PC-9 (cell line): Measurements from ENCODE around the gene SERP2. TPM values are rescaled to one million over a fixed set of nuclear protein-coding genes. Genes with fewer than 3 reads are reported as not detected.

ENCODE experiments used
- BruUV-seq: library from RNA; stranded (reverse); fragments of 400-500 nt; replicated peaks from 2 replicates; lab custom pipeline; 2021; lab: Mats Ljungman, UMichigan
- CTCF ChIA-PET: fragments of 300-600 bp; sonication (Branson Sonifier 250); formaldehyde crosslinking; loops from one replicate; lab custom pipeline; 2022; ENCODE audit warnings: antibody characterized with exemption; lab: Charles Lee
- POLR2A ChIA-PET: fragments of 300-600 bp; sonication (Branson Sonifier 250); formaldehyde crosslinking; loops from one replicate; lab custom pipeline; 2022; ENCODE audit warnings: antibody characterized with exemption; ENCODE audit not compliant: unreplicated experiment; lab: Charles Lee
- DNase-seq, 2 experiments: peaks; one replicate each; pipeline versions ENCODE4 v3.0.0 to v3.0.0-alpha.2; 2015 to 2022; ENCODE audit warnings: mixed read lengths in 1 of 2
- H2AFZ ChIP-seq: fragments of 200-600 bp; sonication (generic); 2 replicates; pipeline ENCODE4 v1.8.1; 2017; ENCODE audit warnings: antibody characterized with exemption
- H3F3A ChIP-seq: fragments of 200-600 bp; sonication (generic); 2 replicates; pipeline ENCODE4 v1.8.1; 2017; ENCODE audit warnings: antibody characterized with exemption, mild to moderate bottlenecking, low read depth; ENCODE audit not compliant: insufficient read depth
- H3K27ac ChIP-seq: fragments of 200-600 bp; sonication (generic); 2 replicates; pipeline ENCODE4 v1.6.1; 2016; ENCODE audit warnings: mixed run types
- H3K27me3 ChIP-seq: fragments of 200-600 bp; sonication (generic); 2 replicates; pipeline ENCODE4 v1.6.1; 2016; ENCODE audit warnings: low read depth, mixed run types; ENCODE audit not compliant: insufficient read depth
- H3K36me3 ChIP-seq: fragments of 200-600 bp; sonication (generic); 2 replicates; pipeline ENCODE4 v1.6.1; 2016; ENCODE audit warnings: low read depth, mixed run types
- H3K4me1 ChIP-seq: fragments of 200-600 bp; sonication (generic); replicated peaks from 2 replicates; pipeline ENCODE4 v1.6.1; 2016; ENCODE audit warnings: mixed run types; ENCODE audit not compliant: insufficient read depth
- H3K4me2 ChIP-seq: fragments of 200-600 bp; sonication (generic); 2 replicates; pipeline ENCODE4 v1.6.1; 2017; ENCODE audit warnings: mixed run types
- H3K4me3 ChIP-seq: fragments of 200-600 bp; sonication (generic); 2 replicates; pipeline ENCODE4 v1.6.1; 2016; ENCODE audit warnings: mixed run types
- H3K79me2 ChIP-seq: fragments of 200-600 bp; sonication (generic); 2 replicates; pipeline ENCODE4 v1.6.1; 2017; ENCODE audit warnings: low read depth, mixed run types
- H3K9me2 ChIP-seq: fragments of 200-600 bp; sonication (generic); 2 replicates; pipeline ENCODE4 v1.8.1; 2017; ENCODE audit warnings: mild to moderate bottlenecking; ENCODE audit not compliant: insufficient read depth
- H3K9me3 ChIP-seq: fragments of 200-600 bp; sonication (generic); 2 replicates; pipeline ENCODE4 v1.8.1; 2016; ENCODE audit warnings: low read depth; ENCODE audit not compliant: insufficient read depth
- H4K20me1 ChIP-seq: fragments of 200-600 bp; sonication (generic); 2 replicates; pipeline ENCODE4 v1.8.1; 2017; ENCODE audit not compliant: insufficient read depth
- EZH2 ChIP-seq: fragments of 200-600 bp; sonication (generic); IDR thresholded peaks from 2 replicates; pipeline ENCODE4 v1.8.0; 2017; ENCODE audit warnings: antibody characterized with exemption, low read depth
- intact Hi-C: fragments of 100-400 bp; cut with micrococcal nuclease; formaldehyde crosslinking; loops from one replicate; pipeline ENCODE4 v1.10.0; 2022; ENCODE audit not compliant: unreplicated experiment
- total RNA-seq: library from RNA; stranded (reverse); gene quantifications from 2 replicates; pipeline ENCODE4 v1.2.3, GENCODE V29; 2021
- TF ChIP-seq, protein P1 (sequence below): fragments of 200-600 bp; sonication (generic); conservative IDR thresholded peaks from 2 replicates; pipeline ENCODE4 v1.6.1; 2017; ENCODE audit warnings: mixed run types, antibody characterized with exemption, mild to moderate bottlenecking, moderate library complexity

Gene SERP2
- total RNA-seq, 1 experiment from 2014 or later: 0.70 TPM

DNA sequence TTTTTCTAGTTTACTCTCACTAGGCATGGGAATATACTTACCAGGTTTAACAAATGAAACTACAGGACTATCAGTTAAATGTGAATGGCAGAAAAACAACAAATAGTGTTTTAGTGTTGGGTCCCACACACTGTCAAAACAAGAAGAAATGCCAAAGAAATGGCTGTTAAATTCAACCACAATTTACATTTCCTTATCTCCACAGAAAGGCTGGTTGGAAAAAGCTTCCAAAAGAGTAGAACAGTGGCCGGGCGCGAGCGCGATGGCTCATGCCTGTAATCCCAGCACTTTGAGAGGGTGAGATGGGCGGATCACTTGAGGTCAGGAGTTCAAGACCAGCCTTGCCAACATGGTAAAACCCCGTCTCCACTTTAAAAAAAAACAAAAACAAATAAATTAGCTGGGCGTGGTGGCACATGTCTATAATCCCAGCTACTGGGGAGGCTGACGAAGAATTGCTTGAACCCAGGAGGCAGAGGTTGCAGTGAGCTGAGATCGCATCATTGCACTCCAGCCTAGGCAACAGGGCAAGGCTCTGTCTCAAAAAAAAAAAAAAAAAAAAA is 66.5 kb downstream of the SERP2 start:
- Histone ChIP-seq H3K36me3 (no peaks in the 10 kb centered on the region), H3K9me2 (no peaks in the 10 kb centered on the region), H3F3A (peaks cover 26% of the 10 kb centered on the region; the same call in 1 of the 2 replicates), H4K20me1 (no peaks in the 10 kb centered on the region; the same call in 1 of the 2 replicates), H3K4me2 (no peak overlapping the region), H3K27ac (peak overlapping the region; percentile 16; the same call in 1 of the 2 replicates), H3K4me3 (no peak overlapping the region), H2AFZ (no peak overlapping the region), H3K27me3 (no peaks in the 10 kb centered on the region), H3K4me1 (peaks cover 14% of the 10 kb centered on the region), H3K79me2 (peaks cover 75% of the 10 kb centered on the region), H3K9me3 (no peaks in the 10 kb centered on the region)
- no peak for DNase-seq
- BruUV-seq: no TSS peak
- intact Hi-C loops: no loop called here
- POLR2A ChIA-PET: no interaction called here
- CTCF ChIA-PET: no interaction called here
- TF ChIP-seq EZH2: no peak
- TF ChIP-seq, protein P1, sequence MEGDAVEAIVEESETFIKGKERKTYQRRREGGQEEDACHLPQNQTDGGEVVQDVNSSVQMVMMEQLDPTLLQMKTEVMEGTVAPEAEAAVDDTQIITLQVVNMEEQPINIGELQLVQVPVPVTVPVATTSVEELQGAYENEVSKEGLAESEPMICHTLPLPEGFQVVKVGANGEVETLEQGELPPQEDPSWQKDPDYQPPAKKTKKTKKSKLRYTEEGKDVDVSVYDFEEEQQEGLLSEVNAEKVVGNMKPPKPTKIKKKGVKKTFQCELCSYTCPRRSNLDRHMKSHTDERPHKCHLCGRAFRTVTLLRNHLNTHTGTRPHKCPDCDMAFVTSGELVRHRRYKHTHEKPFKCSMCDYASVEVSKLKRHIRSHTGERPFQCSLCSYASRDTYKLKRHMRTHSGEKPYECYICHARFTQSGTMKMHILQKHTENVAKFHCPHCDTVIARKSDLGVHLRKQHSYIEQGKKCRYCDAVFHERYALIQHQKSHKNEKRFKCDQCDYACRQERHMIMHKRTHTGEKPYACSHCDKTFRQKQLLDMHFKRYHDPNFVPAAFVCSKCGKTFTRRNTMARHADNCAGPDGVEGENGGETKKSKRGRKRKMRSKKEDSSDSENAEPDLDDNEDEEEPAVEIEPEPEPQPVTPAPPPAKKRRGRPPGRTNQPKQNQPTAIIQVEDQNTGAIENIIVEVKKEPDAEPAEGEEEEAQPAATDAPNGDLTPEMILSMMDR: no peak

Other genes starting within 250 kb of the SERP2 start
- gene TSC22D1, start 202.5 kb downstream of the SERP2 start, total RNA-seq: 76.2 and 79.2 TPM in 2 replicates